Naive thymus-derived CD4-positive, alpha-beta T cell (primary cell): ENCODE measurements around the gene LBR. TPM values are rescaled to one million over a fixed set of nuclear protein-coding genes. Genes with fewer than 3 reads are reported as not detected.
"Not testable (repeated sequence)": the region's sequence is repeated elsewhere in the genome, so short reads cannot be mapped to it uniquely, and the experiment has no call there.

Experiments
- ATAC-seq: fragments of 150-1000 bp; cut with Tn5 transposase; 2 replicates; pipeline ENCODE4 v1.10.0; 2021; ENCODE audit warnings: mild to moderate bottlenecking, moderate library complexity
- CTCF ChIA-PET: fragments of 350-600 bp; sonication (Branson Sonifier 250); formaldehyde crosslinking; loops from one replicate; lab custom pipeline; 2021; ENCODE audit warnings: antibody characterized with exemption; lab: Charles Lee
- POLR2A ChIA-PET: fragments of 350-600 bp; sonication (Branson Sonifier 250); formaldehyde crosslinking; loops from one replicate; lab custom pipeline; 2021; ENCODE audit warnings: antibody characterized with exemption, inconsistent platforms; lab: Charles Lee
- DNase-seq, 9 donors: peaks; one replicate each; pipeline versions ENCODE4 v3.0.0 to v3.0.0-alpha.2; 2020 to 2022; ENCODE audit warnings: mixed read lengths in 1 of 9
- H3K27ac ChIP-seq: one replicate; pipeline ENCODE4 v1.7.0; 2013; ENCODE audit warnings: mild to moderate bottlenecking, low read depth, low read length, moderate library complexity
- H3K27me3 ChIP-seq, 2 donors: one replicate each; pipeline ENCODE4 v1.7.0; 2013; ENCODE audit warnings: low read length in 2 of 2, mild to moderate bottlenecking in 2 of 2, moderate library complexity in 2 of 2; ENCODE audit not compliant: control insufficient read depth in 2 of 2, insufficient read depth in 2 of 2
- H3K36me3 ChIP-seq, 3 experiments: 1 replicate in 2 of 3; 2 replicates in 1 of 3; pipeline ENCODE4 v1.7.0; 2013; ENCODE audit warnings: low read length in 3 of 3, mild to moderate bottlenecking in 3 of 3, moderate library complexity in 1 of 3; ENCODE audit not compliant: insufficient read depth in 3 of 3, control insufficient read depth in 2 of 3
- H3K4me1 ChIP-seq, 2 donors: one replicate each; pipeline ENCODE4 v1.7.0; 2013; ENCODE audit warnings: low read length in 2 of 2, mild to moderate bottlenecking in 2 of 2, moderate library complexity in 1 of 2; ENCODE audit not compliant: control insufficient read depth in 2 of 2, insufficient read depth in 2 of 2
- H3K4me3 ChIP-seq: 2 replicates; pipeline ENCODE4 v1.7.0; 2013; ENCODE audit warnings: mild to moderate bottlenecking, low read length
- H3K9me3 ChIP-seq, 3 experiments: 1 replicate in 2 of 3; 2 replicates in 1 of 3; pipeline ENCODE4 v1.7.0; 2013; ENCODE audit warnings: low read length in 3 of 3; ENCODE audit not compliant: control insufficient read depth in 2 of 3
- H3K27ac Mint-ChIP-seq, 9 donors: one replicate each; pipeline ENCODE4 v1.8.0; 2020 to 2022; ENCODE audit warnings: mixed read lengths in 9 of 9, mild to moderate bottlenecking in 8 of 9, moderate library complexity in 5 of 9, inconsistent platforms in 2 of 9
- H3K27me3 Mint-ChIP-seq, 5 donors: one replicate each; pipeline ENCODE4 v1.8.0; 2021 to 2022; ENCODE audit warnings: mixed read lengths in 5 of 5, mild to moderate bottlenecking in 1 of 5
- H3K36me3 Mint-ChIP-seq, 5 donors: one replicate each; pipeline ENCODE4 v1.8.0; 2020 to 2022; ENCODE audit warnings: mixed read lengths in 5 of 5, mild to moderate bottlenecking in 3 of 5, inconsistent platforms in 1 of 5
- H3K4me1 Mint-ChIP-seq, 7 donors: one replicate each; pipeline ENCODE4 v1.8.0; 2020 to 2022; ENCODE audit warnings: mixed read lengths in 7 of 7, mild to moderate bottlenecking in 3 of 7, inconsistent platforms in 1 of 7
- H3K4me3 Mint-ChIP-seq, 10 donors: one replicate each; pipeline ENCODE4 v1.8.0; 2020 to 2022; ENCODE audit warnings: mild to moderate bottlenecking in 10 of 10, mixed read lengths in 10 of 10, moderate library complexity in 6 of 10, inconsistent platforms in 2 of 10
- H3K9me3 Mint-ChIP-seq, 11 donors: one replicate each; pipeline ENCODE4 v1.8.0; 2020 to 2022; ENCODE audit warnings: mixed read lengths in 11 of 11, mild to moderate bottlenecking in 4 of 11, inconsistent platforms in 1 of 11, moderate library complexity in 1 of 11
- intact Hi-C, 2 donors: fragments of 100-400 bp; cut with micrococcal nuclease; formaldehyde crosslinking; loops; one replicate each; pipeline ENCODE4 v1.15.1; 2023
- polyA plus RNA-seq, 2 donors: library from polyadenylated mRNA; unstranded; fragments of 300-500 nt; fragmentation: Illumina TruSeq; gene quantifications; one replicate each; pipeline ENCODE4 v1.2.3, GENCODE V29; 2021
- total RNA-seq, 6 experiments: library from RNA in 5 of 6; stranded (reverse) in 5 of 6; gene quantifications; 1 replicate in 5 of 6; 2 replicates in 1 of 6; pipeline ENCODE4 v1.2.3 and lab custom pipeline; 2021 to 2026

The LBR gene
- total and polyA plus RNA-seq, 7 experiments from 2014 or later = 104 to 220 (median 128) TPM

DNA sequence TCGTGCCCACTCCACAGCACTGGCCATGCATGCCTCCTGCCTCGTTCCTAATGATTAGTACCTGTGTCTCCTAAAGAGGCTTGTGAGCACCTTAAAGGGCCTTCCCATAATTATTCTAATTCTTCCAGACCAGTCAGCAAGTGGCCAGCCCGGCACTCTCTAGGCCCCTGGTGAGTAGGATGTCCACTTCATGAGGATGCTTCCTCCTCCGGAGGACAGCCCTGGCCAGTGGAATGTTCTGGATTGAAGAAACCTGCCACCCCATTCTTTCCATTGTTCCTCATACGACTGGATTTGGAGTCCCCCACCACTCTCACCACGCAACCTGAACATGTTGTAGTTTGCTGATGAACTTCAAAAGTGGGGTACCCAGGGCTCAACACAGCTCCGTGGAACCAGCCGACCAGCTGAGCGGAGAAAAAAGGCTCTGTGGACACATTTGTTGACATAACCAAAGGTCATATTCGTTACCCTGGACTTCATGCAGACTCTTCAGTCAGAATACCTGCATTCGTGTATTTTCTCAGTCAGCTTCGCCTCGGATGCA, 46.7 kb upstream of the LBR start:
- DNase-seq = no peak
- no peaks in the 10 kb centered on the region for H3K9me3 ChIP-seq
- Mint-ChIP-seq H3K27ac (peak overlapping the region in 8 of 9 donors; percentile 5 to 87 (median 62)), H3K4me3 (peak overlapping the region in 7 of 10 donors; percentile 54 to 69 (median 58)), H3K36me3 (peaks cover 0 to 8% (median 0%) of the 10 kb centered on the region in 5 donors), H3K9me3 (peaks cover 0 to 2% (median 0%) of the 10 kb centered on the region in 11 donors), H3K27me3 (peaks cover 0 to 5% (median 0%) of the 10 kb centered on the region in 5 donors), H3K4me1 (peaks cover 36 to 61% (median 53%) of the 10 kb centered on the region in 7 donors)
- no peaks in the 10 kb centered on the region for H3K36me3 ChIP-seq
- H3K4me1 ChIP-seq = peaks cover 11 to 37% of the 10 kb centered on the region in 2 donors
- no peak overlapping the region for H3K27ac ChIP-seq
- ATAC-seq = no peak
- H3K4me3 ChIP-seq = no peak overlapping the region
- intact Hi-C loops = loop anchor here (1.0 to 10.0 kb wide), 4 partner anchors 180 to 370 kb away; partner anchors contain the start of genes SRP9 (in 2 of the 2), ENAH (in 1 of the 2) and EPHX1 (in 1 of the 2)
- POLR2A ChIA-PET = interaction anchor here (0.6 to 1.6 kb wide), 5 partner anchors 25 to 525 kb away, joined by 3 to 7 read pairs (median 4); partner anchors contain the start of genes SDE2 and SRP9
- no peaks in the 10 kb centered on the region for H3K27me3 ChIP-seq
- CTCF ChIA-PET = interaction anchor here (0.5 to 2.0 kb wide), 20 partner anchors 9 to 1232 kb away, joined by 3 to 8 read pairs (median 4); partner anchors contain the start of gene SRP9

DNA sequence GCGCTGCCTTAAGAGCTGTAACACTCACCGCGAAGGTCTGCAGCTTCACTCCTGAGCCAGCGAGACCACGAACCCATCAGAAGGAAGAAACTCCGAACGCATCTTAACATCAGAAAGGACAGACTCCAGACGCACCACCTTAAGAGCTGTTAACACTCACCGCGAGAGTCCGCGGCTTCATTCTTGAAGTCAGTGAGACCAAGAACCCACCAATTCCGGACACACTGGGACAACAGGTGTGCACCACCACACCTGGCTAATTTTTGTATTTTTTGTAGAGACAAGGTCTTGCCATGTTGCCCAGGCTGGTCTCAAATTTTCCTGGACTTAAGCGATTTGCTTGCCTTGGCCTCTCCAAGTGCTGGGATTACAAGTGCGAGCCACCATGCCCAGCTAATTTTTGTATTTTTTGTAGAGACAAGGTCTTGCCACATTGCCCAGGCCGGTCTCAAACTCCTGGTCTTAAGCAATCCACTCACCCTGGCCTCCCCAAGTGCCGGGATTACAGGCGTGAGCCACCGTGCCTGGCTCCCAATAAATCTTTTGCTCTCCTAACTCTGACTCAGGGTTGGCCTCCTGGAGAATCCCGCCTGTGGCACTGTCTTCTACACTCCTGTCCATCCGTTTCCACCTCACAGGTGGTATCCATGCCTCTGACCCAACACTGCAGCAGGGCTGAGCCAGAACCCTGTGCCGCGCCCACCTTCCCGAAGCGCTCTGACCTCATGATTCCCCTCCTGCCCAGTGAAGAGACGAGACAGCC, 46.0 kb upstream of the LBR start:
- not testable (repeated sequence) for H3K4me3 ChIP-seq, H3K36me3 ChIP-seq, H3K27ac ChIP-seq, H3K36me3 Mint-ChIP-seq, H3K27me3 Mint-ChIP-seq, H3K9me3 Mint-ChIP-seq, H3K9me3 ChIP-seq, ATAC-seq, DNase-seq, H3K27me3 ChIP-seq
- ChIA-PET POLR2A (interaction anchor here (0.6 to 1.7 kb wide), 8 partner anchors 27 to 526 kb away, joined by 3 to 9 read pairs (median 6); partner anchors contain the start of genes LBR, SDE2, SRP9 and TMEM63A), CTCF (interaction anchor here (0.7 to 2.0 kb wide), 15 partner anchors 8 to 593 kb away, joined by 3 to 6 read pairs (median 4); partner anchors contain the start of gene SRP9)
- H3K4me3 Mint-ChIP-seq = peak overlapping the region; percentile 23 to 88 (median 71)
- H3K4me1 Mint-ChIP-seq = peaks cover 40 to 66% (median 56%) of the 10 kb centered on the region in 7 donors
- peak overlapping the region; percentile 7 to 88 (median 82) for H3K27ac Mint-ChIP-seq
- intact Hi-C loops = loop anchor here (1.0 to 10.0 kb wide), 5 partner anchors 181 to 450 kb away; partner anchors contain the start of genes SRP9 (in 2 of the 2), ENAH (in 1 of the 2), EPHX1 (in 1 of the 2) and PYCR2 (in 1 of the 2)
- peaks cover 14 to 41% of the 10 kb centered on the region in 2 donors for H3K4me1 ChIP-seq

DNA sequence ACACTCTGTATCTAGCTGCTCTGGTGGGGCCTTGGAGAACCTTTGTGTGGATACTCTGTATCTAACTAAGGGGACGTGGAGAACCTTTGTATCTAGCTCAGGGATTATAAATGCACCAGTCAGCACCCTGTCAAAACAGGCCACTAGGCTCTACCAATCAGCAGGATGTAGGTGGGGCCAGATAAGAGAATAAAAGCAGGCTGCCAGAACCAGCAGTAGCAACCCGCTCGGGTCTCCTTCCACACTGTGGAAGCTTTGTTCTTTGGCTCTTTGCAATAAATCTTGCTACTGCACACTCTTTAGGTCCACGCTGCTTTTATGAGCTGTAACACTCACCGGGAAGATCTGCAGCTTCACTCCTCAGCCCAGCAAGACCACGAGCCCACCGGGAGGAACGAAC, 45.4 kb upstream of the LBR start:
- Mint-ChIP-seq H3K4me3 (peak overlapping the region; percentile 23 to 88 (median 71)), H3K27ac (peak overlapping the region; percentile 7 to 88 (median 82)), H3K4me1 (peaks cover 44 to 70% (median 62%) of the 10 kb centered on the region in 7 donors)
- H3K36me3 Mint-ChIP-seq, H3K4me3 ChIP-seq, H3K27me3 Mint-ChIP-seq, H3K27me3 ChIP-seq, H3K27ac ChIP-seq, H3K9me3 ChIP-seq, H3K9me3 Mint-ChIP-seq, ATAC-seq, H3K36me3 ChIP-seq: not testable (repeated sequence)
- CTCF ChIA-PET = interaction anchor here (0.7 to 1.3 kb wide), 8 partner anchors 9 to 593 kb away, joined by 3 to 5 read pairs (median 3); partner anchors contain the start of gene SRP9
- POLR2A ChIA-PET = interaction anchor here (0.9 to 2.7 kb wide), 6 partner anchors 27 to 527 kb away, joined by 6 to 9 read pairs (median 6); partner anchors contain the start of genes LBR, SDE2, SRP9 and TMEM63A
- peak in 6 of 9 donors; percentile 34 to 61 (median 50) for DNase-seq
- intact Hi-C loops = loop anchor here (1.0 to 10.0 kb wide), 2 partner anchors 182 to 451 kb away; partner anchors contain the start of genes ENAH (in 1 of the 2) and PYCR2 (in 1 of the 2)
- peaks cover 20 to 47% of the 10 kb centered on the region in 2 donors for H3K4me1 ChIP-seq

DNA sequence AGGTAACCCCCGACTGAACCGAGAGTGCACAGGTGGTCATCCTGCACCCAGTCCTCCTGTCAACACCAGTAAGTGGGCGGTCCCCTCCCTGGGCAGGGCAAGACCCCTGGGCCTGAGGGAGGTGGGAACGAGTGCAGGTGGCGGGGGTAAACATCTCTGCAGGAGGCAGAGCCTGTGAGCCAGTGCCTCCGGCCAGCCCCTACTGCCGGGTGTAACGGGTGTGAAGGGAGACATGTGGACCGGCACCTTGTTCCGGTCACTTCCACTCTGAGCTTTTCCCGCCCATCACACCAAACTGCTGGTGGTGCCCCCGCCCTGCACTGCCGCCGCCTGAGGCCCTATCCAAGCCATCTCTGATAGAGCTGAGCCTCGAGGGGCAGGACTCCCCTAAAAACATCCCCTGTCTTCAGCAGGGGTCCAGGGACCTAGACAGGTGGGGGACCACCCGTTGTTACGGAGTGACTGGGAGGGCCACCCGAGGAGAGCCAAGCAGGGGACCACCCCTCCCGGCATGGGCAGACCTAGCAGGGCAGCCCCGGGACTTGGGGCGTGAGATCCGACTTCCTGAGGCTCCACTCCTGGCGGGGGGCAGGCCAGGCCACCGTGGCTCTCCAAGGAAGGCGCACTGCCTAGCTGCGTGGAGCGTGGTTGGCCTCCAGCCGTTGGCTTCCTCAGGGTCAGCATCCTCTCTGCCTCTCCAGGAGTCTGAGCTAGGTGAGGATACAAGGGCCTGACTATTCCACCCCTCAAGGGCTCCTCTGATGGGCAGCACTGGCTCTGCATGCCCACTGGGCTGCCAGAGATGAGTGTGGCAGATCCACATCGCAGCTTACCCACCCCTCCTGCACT, 43.8 kb upstream of the LBR start:
- H3K36me3 Mint-ChIP-seq = peaks cover 0 to 8% (median 0%) of the 10 kb centered on the region in 5 donors
- peak overlapping the region in 1 of 10 donors; percentile 57 for H3K4me3 Mint-ChIP-seq
- peak in 1 of 9 donors; percentile 20 for DNase-seq
- Histone ChIP-seq H3K4me1 (peaks cover 26 to 44% of the 10 kb centered on the region in 2 donors), H3K4me3 (no peak overlapping the region), H3K9me3 (no peaks in the 10 kb centered on the region), H3K36me3 (no peaks in the 10 kb centered on the region), H3K27ac (no peak overlapping the region), H3K27me3 (no peaks in the 10 kb centered on the region)
- POLR2A ChIA-PET = interaction anchor here (0.7 to 2.7 kb wide), 4 partner anchors 46 to 648 kb away, joined by 3 to 7 read pairs (median 4); partner anchors contain the start of gene SRP9
- peaks cover 34 to 66% (median 54%) of the 10 kb centered on the region in 7 donors for H3K4me1 Mint-ChIP-seq
- intact Hi-C loops = loop anchor here in 1 of 2 donors (10.0 kb wide), 1 partner anchor 183 kb away; the partner anchor contains the start of gene ENAH
- peaks cover 0 to 2% (median 0%) of the 10 kb centered on the region in 11 donors for H3K9me3 Mint-ChIP-seq
- ATAC-seq = no peak
- H3K27me3 Mint-ChIP-seq = no peaks in the 10 kb centered on the region
- H3K27ac Mint-ChIP-seq = peak overlapping the region in 3 of 9 donors; percentile 8 to 65 (median 18)
- CTCF ChIA-PET = interaction anchor here (0.5 to 1.0 kb wide), 3 partner anchors 489 to 504 kb away, joined by 3 to 5 read pairs (median 3); no protein-coding TSS in a partner anchor

- Mint-ChIP-seq H3K4me1 (peaks cover 32 to 66% (median 52%) of the 10 kb centered on the region in 7 donors), H3K27me3 (no peaks in the 10 kb centered on the region), H3K9me3 (peaks cover 0 to 2% (median 0%) of the 10 kb centered on the region in 11 donors), H3K27ac (peak overlapping the region in 6 of 9 donors; percentile 15 to 65 (median 33)), H3K4me3 (peak overlapping the region in 2 of 10 donors; percentile 57 to 59), H3K36me3 (peaks cover 0 to 5% (median 0%) of the 10 kb centered on the region in 5 donors)
- H3K36me3 ChIP-seq = no peaks in the 10 kb centered on the region
- H3K27me3 ChIP-seq = no peaks in the 10 kb centered on the region
- ATAC-seq (no peak), DNase-seq (no peak)
- peaks cover 28 to 41% of the 10 kb centered on the region in 2 donors for H3K4me1 ChIP-seq
- intact Hi-C loops = loop anchor here in 1 of 2 donors (10.0 kb wide), 1 partner anchor 184 kb away; the partner anchor contains the start of gene ENAH
- POLR2A ChIA-PET = interaction anchor here (0.5 to 2.7 kb wide), 5 partner anchors 45 to 649 kb away, joined by 3 to 7 read pairs (median 4); partner anchors contain the start of gene SRP9
- H3K4me3 ChIP-seq = no peak overlapping the region
- H3K9me3 ChIP-seq = no peaks in the 10 kb centered on the region
- CTCF ChIA-PET = interaction anchor here (0.6 kb wide), 1 partner anchor 499 kb away, joined by 5 read pairs; no protein-coding TSS in a partner anchor
- H3K27ac ChIP-seq = no peak overlapping the region
Measured at GRCh38 chr1:225471109-225471452, 43.2 kb upstream of the LBR start.
